ENCODE measurements around the gene ZBTB6. TPM values are rescaled to one million over a fixed set of nuclear protein-coding genes. Genes with fewer than 3 reads are reported as not detected.
A peak's percentile ranks its signal among the peaks of the same experiment; 100 is the strongest.

The ZBTB6 gene
- total and polyA plus RNA-seq, 2 of the 13 experiments (the other 11 are each of a cell fraction or from before 2014, with no cell fraction given): 3.7 to 7.1 TPM

DNA sequence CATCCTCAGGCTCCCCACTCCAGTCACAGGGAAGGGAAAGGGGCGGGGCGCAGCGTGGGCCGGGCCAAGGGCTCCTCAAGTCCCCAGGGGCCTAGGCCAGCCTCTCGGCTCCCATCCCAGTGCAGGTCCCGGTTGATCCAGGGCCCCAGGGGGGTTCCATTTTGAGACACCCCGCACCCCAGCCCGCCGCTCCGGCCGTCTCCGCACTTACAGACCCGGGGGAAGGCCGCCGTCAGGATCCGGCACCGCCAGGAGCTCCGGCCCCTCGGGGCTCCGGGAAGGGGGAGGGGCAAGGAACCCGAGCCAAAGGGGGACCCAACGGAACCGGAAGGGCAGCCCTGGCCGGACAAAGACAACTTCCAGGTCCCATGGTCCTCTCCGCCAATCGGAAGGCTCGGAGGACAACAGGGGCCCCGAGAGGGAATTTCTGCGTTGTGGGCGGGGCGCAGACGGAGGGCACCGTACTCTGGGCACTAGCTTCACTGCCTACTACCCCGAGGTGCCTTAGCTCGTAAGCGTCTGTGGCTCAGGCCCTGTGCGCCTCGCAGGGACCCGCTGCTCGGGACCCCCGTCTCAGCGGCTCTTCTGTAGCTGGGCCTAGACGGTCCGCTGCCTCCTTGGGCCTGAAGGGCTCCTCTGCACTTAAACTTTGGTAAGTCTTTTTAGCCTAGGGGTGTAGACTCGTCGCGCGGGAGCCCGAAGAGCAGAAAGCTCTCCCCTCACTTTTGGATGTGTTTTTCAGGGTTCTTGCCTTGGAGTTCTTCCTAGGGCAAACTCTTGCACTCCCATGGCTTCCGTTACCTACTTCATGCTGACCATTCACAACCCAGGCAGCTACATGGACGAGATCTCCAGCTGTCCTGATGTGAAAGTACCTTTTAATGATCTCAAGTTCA is 18.4 kb upstream of the ZBTB6 start, which contains the start of gene ZBTB26 (continued):
- no peak for TF ChIP-seq ZNF296 (CRISPR knock-in tag; conservative IDR thresholded peaks at IDR 0.05)
- TF ChIP-seq, protein P1, sequence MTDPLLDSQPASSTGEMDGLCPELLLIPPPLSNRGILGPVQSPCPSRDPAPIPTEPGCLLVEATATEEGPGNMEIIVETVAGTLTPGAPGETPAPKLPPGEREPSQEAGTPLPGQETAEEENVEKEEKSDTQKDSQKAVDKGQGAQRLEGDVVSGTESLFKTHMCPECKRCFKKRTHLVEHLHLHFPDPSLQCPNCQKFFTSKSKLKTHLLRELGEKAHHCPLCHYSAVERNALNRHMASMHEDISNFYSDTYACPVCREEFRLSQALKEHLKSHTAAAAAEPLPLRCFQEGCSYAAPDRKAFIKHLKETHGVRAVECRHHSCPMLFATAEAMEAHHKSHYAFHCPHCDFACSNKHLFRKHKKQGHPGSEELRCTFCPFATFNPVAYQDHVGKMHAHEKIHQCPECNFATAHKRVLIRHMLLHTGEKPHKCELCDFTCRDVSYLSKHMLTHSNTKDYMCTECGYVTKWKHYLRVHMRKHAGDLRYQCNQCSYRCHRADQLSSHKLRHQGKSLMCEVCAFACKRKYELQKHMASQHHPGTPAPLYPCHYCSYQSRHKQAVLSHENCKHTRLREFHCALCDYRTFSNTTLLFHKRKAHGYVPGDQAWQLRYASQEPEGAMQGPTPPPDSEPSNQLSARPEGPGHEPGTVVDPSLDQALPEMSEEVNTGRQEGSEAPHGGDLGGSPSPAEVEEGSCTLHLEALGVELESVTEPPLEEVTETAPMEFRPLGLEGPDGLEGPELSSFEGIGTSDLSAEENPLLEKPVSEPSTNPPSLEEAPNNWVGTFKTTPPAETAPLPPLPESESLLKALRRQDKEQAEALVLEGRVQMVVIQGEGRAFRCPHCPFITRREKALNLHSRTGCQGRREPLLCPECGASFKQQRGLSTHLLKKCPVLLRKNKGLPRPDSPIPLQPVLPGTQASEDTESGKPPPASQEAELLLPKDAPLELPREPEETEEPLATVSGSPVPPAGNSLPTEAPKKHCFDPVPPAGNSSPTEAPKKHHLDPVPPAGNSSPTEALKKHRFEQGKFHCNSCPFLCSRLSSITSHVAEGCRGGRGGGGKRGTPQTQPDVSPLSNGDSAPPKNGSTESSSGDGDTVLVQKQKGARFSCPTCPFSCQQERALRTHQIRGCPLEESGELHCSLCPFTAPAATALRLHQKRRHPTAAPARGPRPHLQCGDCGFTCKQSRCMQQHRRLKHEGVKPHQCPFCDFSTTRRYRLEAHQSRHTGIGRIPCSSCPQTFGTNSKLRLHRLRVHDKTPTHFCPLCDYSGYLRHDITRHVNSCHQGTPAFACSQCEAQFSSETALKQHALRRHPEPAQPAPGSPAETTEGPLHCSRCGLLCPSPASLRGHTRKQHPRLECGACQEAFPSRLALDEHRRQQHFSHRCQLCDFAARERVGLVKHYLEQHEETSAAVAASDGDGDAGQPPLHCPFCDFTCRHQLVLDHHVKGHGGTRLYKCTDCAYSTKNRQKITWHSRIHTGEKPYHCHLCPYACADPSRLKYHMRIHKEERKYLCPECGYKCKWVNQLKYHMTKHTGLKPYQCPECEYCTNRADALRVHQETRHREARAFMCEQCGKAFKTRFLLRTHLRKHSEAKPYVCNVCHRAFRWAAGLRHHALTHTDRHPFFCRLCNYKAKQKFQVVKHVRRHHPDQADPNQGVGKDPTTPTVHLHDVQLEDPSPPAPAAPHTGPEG (CRISPR knock-in tag; IDR thresholded peaks at IDR 0.05): peak; percentile 61; the same call in 1 of the 2 replicates
- no peak for TF ChIP-seq ZFP36L2 (CRISPR knock-in tag; IDR thresholded peaks at IDR 0.05)
- TF ChIP-seq NFE2L1 (CRISPR knock-in tag; IDR thresholded peaks at IDR 0.05; ENCODE audit: borderline replicate concordance): no peak
- TF ChIP-seq EHMT2 (IDR thresholded peaks at IDR 0.05; ENCODE audit: borderline replicate concordance, low read depth, low read length): no peak
- TF ChIP-seq SP140L (CRISPR knock-in tag; IDR thresholded peaks at IDR 0.05; ENCODE audit: borderline replicate concordance): no peak
- TF ChIP-seq, protein P2, sequence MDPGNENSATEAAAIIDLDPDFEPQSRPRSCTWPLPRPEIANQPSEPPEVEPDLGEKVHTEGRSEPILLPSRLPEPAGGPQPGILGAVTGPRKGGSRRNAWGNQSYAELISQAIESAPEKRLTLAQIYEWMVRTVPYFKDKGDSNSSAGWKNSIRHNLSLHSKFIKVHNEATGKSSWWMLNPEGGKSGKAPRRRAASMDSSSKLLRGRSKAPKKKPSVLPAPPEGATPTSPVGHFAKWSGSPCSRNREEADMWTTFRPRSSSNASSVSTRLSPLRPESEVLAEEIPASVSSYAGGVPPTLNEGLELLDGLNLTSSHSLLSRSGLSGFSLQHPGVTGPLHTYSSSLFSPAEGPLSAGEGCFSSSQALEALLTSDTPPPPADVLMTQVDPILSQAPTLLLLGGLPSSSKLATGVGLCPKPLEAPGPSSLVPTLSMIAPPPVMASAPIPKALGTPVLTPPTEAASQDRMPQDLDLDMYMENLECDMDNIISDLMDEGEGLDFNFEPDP (CRISPR knock-in tag; conservative IDR thresholded peaks at IDR 0.05): no peak
- peak; percentile 90 for TF ChIP-seq NFYC (CRISPR knock-in tag; IDR thresholded peaks at IDR 0.05)
- TF ChIP-seq ZNF749 (CRISPR knock-in tag; IDR thresholded peaks at IDR 0.05; ENCODE audit: borderline replicate concordance): peak; percentile 62; the same call in 1 of the 2 replicates
- TF ChIP-seq ZNF605 (CRISPR knock-in tag; IDR thresholded peaks at IDR 0.05): peak; percentile 76; the same call in 1 of the 2 replicates
- TF ChIP-seq, protein P3, sequence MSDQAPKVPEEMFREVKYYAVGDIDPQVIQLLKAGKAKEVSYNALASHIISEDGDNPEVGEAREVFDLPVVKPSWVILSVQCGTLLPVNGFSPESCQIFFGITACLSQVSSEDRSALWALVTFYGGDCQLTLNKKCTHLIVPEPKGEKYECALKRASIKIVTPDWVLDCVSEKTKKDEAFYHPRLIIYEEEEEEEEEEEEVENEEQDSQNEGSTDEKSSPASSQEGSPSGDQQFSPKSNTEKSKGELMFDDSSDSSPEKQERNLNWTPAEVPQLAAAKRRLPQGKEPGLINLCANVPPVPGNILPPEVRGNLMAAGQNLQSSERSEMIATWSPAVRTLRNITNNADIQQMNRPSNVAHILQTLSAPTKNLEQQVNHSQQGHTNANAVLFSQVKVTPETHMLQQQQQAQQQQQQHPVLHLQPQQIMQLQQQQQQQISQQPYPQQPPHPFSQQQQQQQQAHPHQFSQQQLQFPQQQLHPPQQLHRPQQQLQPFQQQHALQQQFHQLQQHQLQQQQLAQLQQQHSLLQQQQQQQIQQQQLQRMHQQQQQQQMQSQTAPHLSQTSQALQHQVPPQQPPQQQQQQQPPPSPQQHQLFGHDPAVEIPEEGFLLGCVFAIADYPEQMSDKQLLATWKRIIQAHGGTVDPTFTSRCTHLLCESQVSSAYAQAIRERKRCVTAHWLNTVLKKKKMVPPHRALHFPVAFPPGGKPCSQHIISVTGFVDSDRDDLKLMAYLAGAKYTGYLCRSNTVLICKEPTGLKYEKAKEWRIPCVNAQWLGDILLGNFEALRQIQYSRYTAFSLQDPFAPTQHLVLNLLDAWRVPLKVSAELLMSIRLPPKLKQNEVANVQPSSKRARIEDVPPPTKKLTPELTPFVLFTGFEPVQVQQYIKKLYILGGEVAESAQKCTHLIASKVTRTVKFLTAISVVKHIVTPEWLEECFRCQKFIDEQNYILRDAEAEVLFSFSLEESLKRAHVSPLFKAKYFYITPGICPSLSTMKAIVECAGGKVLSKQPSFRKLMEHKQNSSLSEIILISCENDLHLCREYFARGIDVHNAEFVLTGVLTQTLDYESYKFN (CRISPR knock-in tag; conservative IDR thresholded peaks at IDR 0.05): peak; percentile 71
- no peak for TF ChIP-seq ZNF18 (CRISPR knock-in tag; IDR thresholded peaks at IDR 0.05; ENCODE audit: insufficient replicate concordance)

All from HepG2 (cell line).